GM12874 (cell line): ENCODE measurements around the gene MRPS34.

ENCODE experiments used
- CTCF ChIP-seq: IDR thresholded peaks from 2 replicates; pipeline ENCODE4 v1.5.1; 2011; ENCODE audit warnings: low read depth, mild to moderate bottlenecking, control low read depth, low read length, moderate library complexity; ENCODE audit not compliant: insufficient read depth

The MRPS34 gene

GRCh38 chr16:1749152-1750117, 23.5 kb downstream of the MRPS34 start:
- no peak for TF ChIP-seq CTCF

GRCh38 chr16:1747934-1748333, 25.0 kb downstream of the MRPS34 start:
- no peak for TF ChIP-seq CTCF

- no peak for TF ChIP-seq CTCF
Observed at GRCh38 chr16:1746693-1747195, 26.2 kb downstream of the MRPS34 start.

DNA sequence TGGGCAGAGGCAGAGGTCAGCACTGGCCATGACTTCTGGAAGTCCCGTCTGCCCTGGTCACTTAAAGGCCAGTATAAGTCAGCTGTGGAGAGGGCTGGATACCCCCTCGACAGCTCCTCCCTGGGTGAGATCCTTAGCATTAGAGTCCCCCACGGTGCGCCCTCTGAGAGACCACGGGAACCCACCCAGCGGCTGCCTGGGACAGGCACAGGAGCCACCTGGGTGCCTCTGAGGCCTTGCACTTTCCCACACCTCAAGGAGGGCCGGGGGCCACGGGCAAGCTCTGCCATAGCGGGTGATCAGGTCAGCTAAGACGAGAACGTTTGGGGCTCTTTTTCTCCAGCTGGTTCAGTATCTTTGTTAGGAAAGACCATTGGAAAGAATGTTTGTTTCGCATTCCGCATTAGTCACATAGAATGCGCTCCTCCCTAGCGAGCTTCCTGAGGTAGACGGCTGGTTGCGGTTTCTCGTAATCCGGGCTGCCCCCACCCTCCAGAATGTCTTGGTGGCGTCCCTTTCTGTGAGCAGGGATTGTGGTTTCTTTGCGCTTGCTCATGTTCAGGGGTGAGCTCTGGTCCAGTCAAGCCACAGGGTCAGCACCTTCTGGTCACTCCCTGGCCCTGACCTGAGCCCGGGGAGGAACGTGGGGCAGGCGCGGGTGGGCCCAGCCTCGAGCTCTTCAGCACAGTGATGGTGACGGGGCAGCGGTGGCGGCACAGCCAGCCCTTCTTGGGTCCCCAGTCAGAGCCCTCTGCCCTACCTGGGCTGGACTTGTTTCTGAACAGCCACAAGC, 26.8 kb downstream of the MRPS34 start:
- TF ChIP-seq CTCF = no peak

- no peak for TF ChIP-seq CTCF
Observed at GRCh38 chr16:1745181-1745899, 27.6 kb downstream of the MRPS34 start.

DNA sequence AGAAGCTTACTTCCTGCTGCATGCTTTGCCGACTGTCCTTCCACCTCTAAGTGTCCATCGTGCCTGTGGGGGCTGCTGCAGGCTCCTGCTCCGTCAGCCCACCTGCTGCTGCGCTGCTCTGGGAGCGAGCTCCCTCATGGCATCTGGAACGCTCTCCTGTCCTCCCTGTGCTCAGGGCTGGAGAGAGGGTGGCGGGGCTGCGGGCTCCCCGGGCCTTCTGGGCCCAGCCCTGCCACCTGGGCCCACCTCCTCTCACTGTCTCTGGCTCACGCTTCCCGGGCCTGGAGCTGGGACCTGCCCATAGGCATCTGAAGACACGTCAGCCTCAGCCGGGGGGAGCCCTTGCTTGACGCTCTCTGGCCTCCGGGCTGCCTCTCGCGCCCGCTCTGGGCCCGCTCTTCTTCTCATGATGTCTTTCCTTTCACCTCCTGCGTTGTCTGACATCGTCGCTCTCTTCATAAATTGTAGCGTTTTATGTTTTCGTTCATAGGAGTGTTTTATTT, 28.5 kb downstream of the MRPS34 start:
- TF ChIP-seq CTCF = no peak
